Choroid plexus epithelial cell (primary cell): ENCODE measurements around the gene SLC7A4.

Source experiments
- DNase-seq: peaks from one replicate; pipeline ENCODE4 v3.0.0-alpha.2; 2010; ENCODE audit warnings: low read depth
- H3K4me3 ChIP-seq: 2 replicates; pipeline ENCODE4 v1.5.1; 2011; ENCODE audit warnings: low read depth, mild to moderate bottlenecking, control low read depth, low read length, moderate library complexity
- CTCF ChIP-seq: conservative IDR thresholded peaks from 2 replicates; pipeline ENCODE4 v1.5.1; 2011; ENCODE audit warnings: low read depth, mild to moderate bottlenecking, control low read depth, inconsistent platforms, low read length, moderate library complexity

Gene SLC7A4

DNA sequence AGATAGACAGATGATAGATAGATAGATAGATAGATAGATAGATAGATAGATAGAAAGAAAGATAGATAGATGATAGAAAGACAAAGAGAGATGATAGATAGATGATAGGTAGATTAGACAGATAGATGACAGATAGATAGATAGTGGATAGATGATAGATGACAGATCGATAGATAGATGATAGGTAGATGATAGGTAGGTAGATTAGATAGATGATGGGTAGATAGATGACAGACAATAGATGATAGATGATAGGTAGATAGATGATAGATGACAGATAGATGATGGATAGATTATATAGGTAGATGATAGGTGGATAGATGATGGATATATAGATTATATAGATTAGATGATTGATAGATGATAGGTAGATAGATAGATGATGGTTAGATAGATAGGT lies 46.0 kb downstream of the SLC7A4 start:
- TF ChIP-seq CTCF, result no peak
- H3K4me3 ChIP-seq, result no peak overlapping the region
- DNase-seq, result no peak

DNA sequence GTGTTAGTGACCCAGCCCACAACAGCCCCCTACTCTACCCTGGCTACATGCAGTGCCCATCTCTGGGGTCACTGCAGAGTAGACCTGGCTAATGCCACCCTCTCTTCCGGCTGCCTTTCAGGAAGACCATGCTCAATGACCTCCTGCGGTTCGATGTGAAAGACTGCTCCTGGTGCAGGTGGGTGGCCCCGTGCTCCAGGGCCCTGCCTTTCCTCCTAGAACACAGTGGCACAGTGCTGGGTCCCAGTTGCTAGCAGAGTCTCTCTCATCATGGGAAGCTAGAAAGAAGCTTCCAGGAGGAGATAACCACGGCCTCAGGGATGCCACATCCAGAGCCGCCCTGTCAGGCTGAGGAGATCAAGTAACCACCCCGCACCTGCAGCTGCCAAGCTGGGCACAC lies 46.6 kb downstream of the SLC7A4 start:
- TF ChIP-seq CTCF, result no peak
- DNase-seq, result no peak
- H3K4me3 ChIP-seq, result no peak overlapping the region

DNA sequence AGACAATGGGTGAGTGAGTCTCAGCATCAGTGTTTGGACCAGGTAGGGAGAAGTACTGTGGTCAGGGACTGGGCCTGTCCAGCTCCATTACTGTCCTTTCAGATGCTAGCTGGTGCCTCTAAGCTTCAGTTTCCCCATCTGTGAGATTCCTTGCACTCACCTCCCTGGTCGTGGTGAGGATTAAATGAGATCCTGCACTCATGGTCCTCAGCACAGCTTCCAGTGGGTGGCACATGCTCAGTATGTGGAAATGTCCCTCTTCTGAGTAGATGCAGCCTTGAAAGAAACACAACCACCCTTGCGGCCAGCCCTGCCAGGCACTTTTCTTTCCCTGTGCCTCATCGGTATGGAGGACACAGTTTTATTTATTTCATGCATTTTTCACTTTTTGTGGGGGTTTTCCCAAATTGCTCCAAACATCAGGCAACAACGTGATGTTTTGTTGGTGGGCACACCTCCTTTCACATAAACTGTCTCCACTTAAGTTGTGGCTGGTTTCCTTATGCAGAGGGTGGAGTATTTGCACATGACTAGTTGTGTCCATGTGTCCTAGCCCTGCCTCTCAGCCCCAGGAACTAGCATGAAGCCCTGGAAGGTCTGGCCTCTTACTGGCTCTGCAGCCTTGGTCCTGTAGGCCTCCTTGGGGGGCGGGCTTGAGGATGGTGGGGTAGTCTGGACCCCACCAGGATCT lies 49.1 kb downstream of the SLC7A4 start:
- peak overlapping the region; percentile 89 for H3K4me3 ChIP-seq
- no peak for TF ChIP-seq CTCF
- no peak for DNase-seq

DNA sequence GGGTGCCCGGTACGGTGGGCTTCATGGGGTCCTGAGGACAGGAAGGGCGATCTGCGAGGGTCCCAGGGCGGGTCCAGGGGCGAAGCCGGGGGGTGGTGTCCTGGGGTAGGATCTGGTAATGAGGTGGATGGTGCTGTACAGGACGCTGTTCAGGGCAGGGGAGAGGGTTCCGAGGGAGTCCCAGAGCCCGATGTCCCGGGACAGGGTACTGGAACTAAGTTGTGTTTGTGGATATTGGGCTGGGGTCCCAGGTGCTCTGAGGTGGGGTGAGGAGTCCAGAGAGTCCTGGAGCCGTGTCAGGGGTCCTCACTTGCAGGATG lies 49.8 kb downstream of the SLC7A4 start:
- DNase-seq, result no peak
- H3K4me3 ChIP-seq, result peak overlapping the region; percentile 89
- no peak for TF ChIP-seq CTCF

GRCh38 chr22:20981787-20982562 lies 50.4 kb downstream of the SLC7A4 start, which contains the start of gene LZTR1:
LZTR1 (plus strand) TSS chr22:20982297; CDS start chr22:20982372, 75 bp downstream.
- H3K4me3 ChIP-seq, result peak within 1 kb of the TSS; percentile 89
- peak; percentile 77 for TF ChIP-seq CTCF
- DNase-seq, result peak; percentile 87

GRCh38 chr22:20980938-20981722 lies 51.2 kb downstream of the SLC7A4 start:
- H3K4me3 ChIP-seq, result peak overlapping the region; percentile 89
- no peak for TF ChIP-seq CTCF
- DNase-seq, result no peak
